NCI-H1105 treated with DMSO at 0.1 percent for 48 hours (cell line): ENCODE data around the gene IGFN1.

Source experiments
- DNase-seq: peaks from one replicate; lab custom pipeline; 2025; lab: John Stamatoyannopoulos, UW

The IGFN1 gene

DNA sequence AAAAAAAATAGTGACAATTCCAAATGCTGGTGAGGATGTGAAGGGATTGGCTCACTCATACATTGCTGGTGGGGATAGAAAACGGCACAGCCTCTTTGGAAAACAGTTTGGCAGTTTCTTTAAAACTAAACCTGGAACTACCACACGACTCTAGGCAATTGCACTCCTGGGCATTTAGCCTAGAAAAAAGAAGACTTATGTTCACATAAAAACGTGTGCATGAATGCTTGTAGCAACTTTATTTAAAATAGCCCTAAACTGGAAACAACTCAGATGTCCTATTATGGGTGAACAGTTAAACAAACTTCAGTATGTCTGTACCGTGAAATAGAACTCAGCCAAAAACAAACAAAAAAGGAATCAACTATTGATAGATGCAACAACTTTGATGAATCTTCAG, 26.9 kb upstream of the IGFN1 start:
- DNase-seq: no peak

DNA sequence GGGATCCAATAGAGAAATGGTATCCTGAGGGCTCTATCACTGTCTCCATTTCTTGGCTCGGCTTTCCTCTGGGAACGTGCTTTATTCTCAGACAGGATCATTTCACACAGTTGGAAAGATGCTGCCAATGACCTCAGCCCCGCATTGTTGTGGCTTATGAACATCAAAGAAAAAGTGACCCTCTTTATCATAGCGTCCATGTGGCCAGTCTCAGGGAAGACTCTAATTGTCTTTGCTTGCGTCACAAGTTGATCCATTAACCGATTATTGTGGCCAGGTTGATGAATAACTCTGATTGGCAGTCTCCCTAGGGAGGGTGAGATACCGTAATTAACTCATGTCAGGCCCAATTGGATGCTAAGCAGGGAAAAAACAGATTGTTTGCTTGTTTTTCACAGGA, 26.0 kb upstream of the IGFN1 start:
- no peak for DNase-seq

DNA sequence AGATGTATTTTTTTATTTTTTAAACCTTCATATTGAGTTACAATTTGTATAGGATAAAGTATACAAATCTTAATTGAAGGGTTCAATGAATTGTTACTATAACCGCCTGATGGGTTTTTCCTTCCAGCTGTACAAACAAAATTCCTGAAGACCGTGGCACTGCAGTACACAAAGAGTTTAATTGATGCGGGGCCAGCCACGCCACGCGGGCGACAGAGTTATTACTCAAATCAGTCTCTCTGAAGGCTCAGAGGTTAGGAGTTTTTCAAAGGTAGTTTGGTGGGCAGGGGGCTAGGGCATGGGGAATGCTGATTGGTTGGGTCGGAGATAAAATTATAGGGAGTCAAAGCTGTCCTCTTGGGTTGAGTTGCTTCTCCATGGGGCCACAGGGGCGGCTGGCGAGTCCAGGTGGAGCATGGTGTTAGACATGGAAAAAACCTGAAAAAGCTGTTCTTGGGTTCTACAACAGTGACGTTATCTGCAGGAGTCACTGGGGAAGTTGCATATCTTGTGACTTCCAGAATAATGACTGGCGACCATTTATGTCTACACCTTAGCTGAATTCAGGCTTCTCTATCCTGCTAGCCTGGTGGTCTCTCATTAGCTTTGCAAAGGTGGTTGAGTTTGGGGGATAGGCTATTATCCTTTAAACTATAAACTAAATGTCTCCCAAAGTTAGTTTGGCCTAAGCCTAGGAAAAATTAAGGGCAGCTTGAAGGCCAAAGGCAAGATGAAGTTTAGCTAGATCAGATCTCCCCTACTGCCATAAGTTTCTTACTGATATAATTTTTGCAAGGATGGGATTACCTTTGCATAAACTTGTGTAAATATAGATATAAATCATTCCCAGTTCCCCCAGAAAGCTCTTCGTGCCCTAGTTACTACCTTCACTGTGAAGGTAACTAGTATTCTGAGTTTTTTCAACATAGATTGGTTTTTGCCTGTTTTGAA, 23.3 kb upstream of the IGFN1 start:
- peak; percentile 70 for DNase-seq

DNA sequence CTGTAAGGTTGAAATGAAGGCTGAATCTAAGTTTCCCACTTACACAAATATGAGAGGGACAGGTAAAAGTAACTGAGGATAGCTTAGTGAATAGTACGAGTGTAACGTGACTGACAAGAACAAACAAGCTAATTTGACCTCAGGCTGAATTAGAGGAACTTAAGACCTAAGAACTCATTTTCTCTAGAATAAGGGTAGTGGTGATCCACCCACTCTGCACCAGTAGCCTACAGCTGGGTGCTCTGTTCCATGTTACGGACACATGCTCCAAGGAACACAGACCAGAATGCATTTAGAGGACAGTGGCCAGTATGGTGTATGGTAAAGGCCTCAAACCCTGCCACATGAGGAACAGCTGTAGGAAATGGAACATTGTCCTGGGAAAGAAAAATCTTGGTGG, 21.4 kb upstream of the IGFN1 start:
- DNase-seq: no peak

DNA sequence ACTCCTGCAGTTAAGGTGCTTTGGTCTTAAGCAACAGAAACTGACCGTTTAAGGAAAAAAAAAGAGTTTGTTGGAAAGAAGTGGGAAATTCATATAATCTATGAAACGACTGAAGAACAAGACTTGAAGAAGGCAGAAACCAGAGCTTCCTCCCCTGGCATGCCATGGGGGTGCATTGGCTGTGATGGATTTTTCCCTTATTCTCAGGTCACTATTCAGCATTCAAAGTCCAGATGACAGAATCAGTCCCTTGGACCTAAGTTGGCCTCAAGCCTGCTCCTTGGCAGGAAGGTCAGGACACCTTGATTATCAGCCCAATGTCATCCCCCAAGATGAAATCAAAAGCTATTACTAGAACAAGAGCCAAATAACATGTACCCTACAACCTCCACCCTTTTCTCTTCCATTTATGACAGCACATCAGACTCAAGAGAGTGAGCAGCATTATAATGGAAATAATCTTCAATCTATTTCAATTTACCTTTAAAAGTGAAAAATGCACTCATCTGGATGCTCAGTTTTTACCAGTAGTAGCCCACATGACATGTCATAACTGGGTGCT, 20.6 kb upstream of the IGFN1 start:
- DNase-seq: no peak

DNA sequence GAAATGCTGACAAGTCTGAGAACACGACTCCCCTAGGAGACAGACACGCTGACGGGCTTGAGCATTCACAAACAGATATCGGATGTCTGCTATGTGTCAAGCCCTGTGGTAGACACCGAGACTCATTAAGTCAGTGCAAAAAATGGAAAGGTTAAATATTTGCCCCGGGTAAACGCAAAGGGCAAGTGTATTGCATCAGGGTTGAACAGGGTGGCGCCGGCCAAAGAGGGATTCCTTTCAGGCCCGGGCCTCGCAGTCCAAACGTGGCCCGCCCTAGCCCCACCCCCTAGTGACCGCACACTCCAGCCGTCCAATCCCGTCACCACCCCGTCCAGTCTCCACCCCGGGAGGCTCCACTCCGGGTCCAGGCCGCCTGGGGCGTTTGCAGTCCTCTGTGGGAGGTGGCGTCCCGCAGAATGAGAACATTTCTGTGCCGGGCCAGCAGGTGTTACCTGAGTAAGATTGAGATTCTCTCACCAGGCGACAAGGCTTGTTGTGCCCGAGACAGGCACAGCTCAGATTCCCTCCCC, 20.0 kb upstream of the IGFN1 start:
- DNase-seq: peak; percentile 91

DNA sequence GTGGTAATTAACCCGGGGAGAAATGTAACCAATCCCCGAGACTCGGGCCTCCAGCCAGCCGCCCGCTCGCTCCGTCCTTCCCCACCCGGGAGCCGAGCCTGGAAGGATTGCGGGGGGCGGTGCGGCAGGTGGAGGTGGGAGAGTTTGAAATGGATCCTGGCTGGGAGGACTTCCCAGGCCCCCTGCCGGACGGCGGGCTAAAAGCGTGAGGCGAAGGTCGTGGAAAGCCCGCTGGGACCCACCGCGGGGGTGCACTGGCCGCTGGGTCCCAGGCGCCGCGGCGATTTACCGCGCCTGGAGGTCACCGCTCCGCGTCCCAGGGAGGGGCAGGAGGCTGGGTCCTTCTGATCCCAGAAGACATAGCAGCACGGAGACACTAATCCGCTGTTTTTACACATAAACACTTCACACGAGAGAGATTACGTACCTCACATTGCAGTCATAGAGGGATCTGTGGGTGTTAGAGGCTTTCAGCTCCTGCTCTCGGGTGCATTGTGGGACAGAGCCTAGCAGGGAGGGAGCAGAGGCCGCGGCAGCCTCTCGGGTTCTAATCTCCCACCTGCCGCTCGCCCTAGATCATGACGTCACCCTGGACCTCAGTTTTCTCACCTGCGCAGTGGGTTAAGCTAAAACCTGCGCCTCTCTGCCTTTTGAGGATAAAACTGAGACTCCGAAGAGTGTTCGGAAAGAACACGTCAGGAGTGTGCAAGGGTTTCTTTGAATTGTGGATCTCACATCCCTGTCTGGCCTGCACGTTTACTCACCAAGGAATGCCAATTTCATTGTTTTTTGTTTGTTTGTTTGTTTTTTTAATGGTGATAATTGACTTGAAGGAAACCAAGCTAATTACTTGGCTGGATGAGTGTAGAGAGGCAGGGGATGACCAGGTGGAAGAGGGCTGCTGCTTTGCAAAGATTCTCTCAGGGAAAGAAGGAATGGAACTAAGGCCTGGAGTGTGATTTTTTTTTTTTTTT, 19.3 kb upstream of the IGFN1 start:
- peak; percentile 67 for DNase-seq

DNA sequence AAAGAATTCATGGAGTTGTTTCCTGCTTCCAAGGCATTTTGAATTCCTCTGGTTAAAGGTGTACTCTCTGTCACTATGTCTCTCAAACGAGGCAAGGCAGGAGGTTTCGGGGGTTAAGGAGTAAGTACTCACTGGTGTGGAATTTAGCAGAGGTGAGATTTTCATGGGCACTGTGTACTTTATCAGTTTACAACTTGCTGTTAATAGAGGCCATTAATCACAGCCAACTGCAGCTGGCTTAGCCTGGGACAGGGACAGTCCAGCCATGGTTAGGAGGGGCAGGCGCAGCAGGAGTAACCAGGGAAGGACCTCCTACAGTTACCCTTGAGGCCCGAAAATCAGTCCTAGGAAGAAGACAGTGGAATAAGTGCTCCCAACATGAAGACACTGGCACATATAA, 18.3 kb upstream of the IGFN1 start:
- no peak for DNase-seq

DNA sequence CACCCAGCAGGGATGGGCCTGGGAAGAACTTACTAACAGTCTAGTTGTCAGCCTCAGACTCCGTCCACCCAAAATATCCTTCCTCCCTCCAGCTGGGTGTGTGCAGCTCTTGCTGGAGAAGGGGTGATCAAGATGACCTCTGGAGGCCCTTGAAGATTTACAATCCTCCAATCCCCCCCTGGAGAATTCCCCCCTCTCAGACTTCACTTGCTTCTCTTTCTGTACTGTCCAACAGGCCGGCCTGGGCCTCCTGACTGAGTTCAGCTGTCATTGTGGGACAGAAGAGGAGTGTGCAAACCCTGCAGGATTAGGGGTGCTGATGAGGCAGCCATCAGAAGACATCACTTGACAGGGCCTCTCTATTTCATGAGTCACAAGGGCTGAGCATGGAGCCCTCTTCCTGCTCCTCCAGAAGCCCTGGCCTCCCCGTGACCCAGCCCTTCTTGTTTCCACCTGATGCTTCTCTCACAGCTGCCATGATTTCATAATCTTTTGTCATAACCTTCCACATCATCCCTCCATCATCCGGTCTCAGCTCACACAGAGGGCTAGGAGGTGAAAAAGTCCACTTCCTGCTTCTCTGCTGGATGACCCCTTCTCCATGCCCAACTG, 17.5 kb upstream of the IGFN1 start:
- no peak for DNase-seq

DNA sequence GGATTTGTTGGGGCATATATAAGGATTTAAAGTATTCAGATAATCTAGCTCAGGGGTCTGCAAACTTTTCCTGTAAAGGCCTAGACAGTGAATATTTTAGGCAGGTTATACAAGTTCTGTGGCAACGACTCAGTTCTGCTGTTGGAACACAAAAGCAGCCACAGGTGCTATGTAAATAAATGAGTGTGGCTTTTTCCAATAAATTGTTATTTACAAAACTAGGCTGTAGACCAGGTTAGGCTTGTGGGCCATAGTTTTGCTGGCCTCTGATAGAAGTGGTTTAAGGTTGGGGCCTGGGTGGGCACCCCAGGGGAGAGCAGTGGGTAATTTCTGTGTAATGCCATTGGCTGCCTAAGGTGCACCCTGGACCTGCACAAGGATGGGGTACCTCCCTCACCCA, 16.9 kb upstream of the IGFN1 start:
- no peak for DNase-seq

DNA sequence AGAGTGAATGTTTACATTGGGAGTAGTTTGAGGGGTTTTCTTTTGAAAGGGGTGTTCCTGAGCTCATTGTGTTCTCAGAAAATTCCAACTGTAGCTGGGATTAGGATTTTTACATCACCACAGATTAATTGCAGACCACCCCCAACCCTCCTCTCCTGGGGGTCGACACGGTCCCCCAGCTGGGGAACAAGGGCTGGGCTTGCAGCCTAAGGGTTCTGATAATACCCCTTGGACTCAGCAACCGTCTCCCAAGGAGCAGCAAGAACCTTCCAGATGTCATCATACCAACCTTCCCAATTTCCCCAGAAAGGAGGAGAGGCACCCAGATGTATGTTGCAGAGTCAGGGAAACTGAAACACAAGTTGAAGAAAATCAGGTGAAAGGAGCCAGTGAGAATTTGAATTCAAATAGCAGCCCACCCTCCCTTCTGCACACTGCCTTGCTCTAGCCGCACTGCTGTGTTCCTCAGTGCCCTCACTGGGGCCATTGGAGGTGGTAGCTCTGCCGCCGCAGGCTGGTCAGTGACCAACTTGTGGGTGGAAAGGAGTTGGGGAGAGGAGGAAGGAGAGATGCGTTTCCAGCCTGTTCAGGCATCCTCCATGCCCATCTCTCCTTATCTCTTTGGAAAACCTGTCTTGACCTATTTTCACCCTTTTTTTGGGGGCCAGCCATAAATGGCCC, 14.7 kb upstream of the IGFN1 start:
- DNase-seq: no peak

DNA sequence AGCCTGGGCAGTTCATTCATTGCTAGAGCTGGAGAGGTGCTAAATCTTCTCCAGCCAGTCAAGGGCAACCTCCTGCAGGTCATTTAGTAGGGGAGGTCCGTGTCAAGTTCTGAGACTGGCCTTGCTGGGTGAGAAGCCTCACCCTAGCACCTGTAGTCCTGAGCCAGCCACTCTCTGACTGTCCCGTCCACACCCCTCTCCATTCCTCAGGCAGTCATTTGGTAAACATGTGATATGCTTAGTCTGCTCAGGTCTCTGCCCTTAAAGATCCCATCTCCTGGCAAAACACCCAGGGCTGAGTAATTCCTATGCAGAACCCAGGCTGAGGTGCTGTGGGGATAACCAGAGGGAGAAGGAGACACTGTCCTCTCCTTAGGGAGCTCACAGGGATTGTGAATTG, 13.7 kb upstream of the IGFN1 start:
- DNase-seq: no peak

DNA sequence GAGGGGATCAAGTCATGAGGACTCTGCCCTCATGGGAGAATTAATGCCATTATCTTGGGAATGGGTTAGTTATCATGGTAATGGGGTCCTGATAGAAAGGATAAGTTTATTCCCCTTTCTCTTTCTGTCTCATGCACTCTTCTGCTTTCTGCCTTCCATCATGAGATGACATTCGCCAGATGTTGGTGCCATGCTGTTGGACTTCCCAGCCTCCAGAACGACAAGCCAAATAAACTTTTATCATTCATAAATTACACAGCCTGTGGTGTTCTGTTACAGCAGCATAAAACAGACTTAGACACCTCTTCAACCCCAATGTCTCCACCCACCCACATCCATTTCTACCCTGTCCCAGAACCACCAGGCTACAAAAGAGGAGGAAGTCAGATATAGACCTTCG, 11.9 kb upstream of the IGFN1 start:
- no peak for DNase-seq

DNA sequence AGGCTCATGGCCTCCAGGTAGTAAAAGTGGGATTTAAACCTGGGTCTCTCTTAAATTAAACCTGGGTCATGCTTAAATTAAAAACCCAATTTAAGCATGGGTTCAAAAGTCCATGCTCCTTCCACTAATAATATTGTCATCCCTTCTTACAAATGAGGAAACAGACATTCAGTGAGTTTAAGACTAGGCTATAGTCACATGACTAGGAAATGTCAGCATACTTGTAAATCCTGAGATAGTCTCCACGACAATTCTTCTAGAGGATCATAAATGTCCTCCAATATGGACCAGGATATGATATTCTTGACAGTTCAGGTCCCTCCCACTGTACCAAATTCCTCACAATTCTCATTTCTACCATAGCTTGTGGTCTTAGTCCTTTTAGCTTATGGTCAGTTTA, 10.5 kb upstream of the IGFN1 start:
- no peak for DNase-seq

DNA sequence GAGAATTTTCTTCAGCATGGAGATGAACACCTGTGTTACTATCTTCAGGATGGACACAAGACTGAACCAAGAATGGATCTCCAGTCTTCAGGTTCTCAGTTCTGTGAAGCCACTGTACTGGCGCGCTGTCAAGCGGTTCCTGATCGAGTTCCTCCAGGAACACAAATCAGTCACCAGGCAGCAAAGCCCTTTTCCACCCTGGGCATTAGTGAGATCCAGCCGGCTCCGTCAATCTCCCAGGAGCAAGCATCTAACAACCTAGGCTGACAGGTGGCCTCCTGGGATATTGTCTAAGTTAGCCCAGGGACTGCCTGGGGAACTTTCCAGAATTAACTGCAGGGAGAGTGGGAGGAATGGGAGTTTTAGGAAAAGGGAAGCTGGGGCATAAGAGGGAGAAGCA, 9.7 kb upstream of the IGFN1 start:
- no peak for DNase-seq

DNA sequence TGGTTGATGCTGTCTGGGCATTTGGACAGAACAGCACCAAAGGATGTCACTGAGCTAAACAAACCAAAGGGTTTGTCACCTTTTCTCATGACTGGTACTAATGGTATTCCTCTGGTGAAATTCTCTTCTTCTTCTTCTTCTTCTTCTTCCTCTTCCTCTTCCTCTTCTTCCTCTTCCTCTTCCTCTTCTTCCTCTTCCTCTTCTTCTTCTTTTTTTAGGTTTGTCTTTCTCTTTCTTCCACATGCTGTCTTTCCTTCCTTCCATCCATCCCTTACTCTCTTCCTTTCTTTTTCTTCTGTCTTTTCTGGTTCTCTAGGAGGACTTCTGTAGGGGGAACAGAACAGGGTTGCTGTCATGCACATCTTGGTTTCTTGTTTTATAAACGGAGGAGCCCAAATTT, 9.3 kb upstream of the IGFN1 start:
- DNase-seq: no peak

DNA sequence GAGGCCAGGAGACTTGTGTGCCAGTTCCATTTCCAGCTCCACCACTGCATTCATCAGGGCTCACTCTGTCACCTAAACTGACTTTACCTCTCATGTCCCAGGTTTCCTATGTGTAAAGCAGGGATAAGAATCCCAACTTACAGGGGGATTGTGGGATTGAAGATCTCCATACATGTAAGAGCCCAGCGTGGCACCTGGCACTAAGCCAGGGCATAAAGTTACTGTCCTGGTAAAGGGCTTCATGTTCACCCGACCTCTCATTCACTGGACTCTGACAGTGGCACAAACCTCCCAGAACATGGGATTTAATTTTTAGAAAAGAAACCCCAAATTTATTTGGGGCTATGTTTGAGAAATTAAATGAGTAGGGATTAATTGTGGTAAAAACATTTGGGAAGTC, 8.9 kb upstream of the IGFN1 start:
- DNase-seq: no peak

DNA sequence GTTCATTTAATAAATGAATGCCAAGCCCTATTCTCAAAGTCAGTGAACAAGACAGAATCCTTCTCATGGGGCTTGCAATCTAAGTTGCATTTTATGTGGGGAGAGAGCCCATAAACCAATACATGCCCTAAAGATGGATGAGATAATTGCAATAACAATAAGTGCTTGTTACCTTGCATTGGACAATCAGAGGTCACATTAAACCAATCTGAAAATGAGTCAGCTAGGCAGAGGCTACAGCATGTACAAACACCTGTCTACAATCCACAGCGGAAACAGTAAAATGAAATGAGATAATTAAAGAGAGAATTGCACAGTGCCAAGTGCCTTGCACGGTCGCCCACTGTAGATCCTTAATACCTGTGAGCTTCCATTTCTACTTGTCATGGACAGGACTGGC, 7.4 kb upstream of the IGFN1 start:
- DNase-seq: peak; percentile 30

DNA sequence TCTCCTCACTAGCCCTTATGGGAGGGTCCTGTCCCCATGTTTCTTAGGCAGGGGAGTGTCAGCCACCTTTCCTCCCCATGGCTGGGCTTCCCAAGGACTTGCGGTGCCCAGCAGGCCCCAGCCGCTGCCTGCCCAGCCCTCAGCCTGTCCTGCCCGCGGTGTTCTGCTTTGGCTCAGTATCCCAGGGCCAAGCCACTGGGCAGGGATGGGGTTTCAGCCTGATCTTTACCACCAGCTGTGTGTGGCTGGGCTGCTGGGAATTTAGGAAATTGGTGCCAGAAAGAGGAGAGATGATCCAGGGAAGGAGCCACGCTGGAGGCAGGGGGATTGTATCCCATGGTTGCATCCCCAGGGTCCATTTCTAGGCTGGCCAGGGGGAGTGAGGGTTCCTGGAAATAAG, 6.9 kb upstream of the IGFN1 start:
- DNase-seq: no peak

DNA sequence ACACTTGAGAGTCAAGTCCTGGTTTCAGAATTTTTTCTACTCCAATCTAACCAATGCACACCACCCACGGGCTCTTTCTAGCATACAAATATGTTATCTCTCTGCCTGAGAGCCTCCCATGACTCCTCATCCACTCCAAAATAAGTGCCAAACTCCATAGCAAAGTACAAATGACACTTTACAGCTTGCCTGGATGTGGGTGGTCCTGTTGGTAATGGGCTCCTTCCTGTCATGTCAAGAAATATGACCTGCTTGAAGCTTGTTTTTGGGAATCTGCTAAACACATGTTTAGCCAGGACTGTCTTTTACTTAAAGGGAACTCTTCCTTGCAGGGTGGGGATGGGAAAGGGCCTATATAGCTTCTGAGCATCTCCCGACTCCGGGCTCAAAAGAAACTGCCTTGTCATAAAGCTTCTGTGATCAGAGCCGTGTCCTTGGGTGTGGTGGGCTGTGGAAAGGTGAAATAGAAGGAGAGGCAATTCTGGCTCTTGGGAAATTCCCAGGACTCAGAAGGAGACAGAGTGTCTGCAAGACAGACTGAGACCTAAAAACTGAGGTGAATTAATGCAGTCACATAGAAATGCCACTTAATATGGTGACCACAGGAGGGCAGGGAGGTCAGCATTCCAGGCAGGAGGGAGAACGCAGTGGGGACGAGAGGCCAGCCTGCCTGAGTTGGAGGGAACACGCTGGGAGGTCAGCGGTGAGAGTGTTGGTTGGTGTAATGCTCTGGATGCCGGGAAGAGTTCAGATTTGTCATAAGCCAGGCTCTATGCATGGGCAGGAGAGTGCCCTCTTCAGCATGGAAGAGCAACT, 6.1 kb upstream of the IGFN1 start:
- DNase-seq: no peak

DNA sequence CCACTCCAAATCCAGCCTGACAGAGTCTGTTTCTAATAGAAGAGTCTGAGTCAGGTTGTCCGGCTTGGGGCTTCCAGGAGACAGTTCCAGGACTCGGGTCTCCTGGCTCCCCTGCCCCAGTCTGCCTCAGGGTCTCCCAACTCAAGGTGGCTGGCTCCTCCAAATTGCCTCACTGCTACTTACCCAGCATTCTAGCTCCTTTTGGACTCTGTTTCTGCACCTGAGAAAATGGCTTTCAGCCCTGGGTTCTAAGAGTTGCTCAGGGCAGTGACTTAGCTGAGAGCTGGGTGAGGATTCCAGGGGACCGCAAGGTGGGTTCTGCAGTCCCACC, 5.5 kb upstream of the IGFN1 start:
- no peak for DNase-seq
